Transverse colon (tissue), 4 donors: ENCODE measurements around the gene TMEM266. TPM values are rescaled to one million over a fixed set of nuclear protein-coding genes. Genes with fewer than 3 reads are reported as not detected.

Source experiments
- DNase-seq: peaks from one replicate; pipeline ENCODE4 v3.0.0-alpha.2; 2019
- H3K27ac ChIP-seq, 4 donors: fragments of 200-600 bp; sonication (generic); 2 replicates each; pipeline ENCODE4 v1.5.1; 2016 to 2018; ENCODE audit warnings: inconsistent platforms in 4 of 4
- H3K27me3 ChIP-seq: fragments of 200-600 bp; sonication (generic); 2 replicates; pipeline ENCODE4 v1.5.1; 2017; ENCODE audit warnings: inconsistent platforms
- H3K36me3 ChIP-seq, 4 donors: fragments of 200-600 bp; sonication (generic); 2 replicates each; pipeline ENCODE4 v1.5.1; 2017 to 2019; ENCODE audit warnings: inconsistent platforms in 4 of 4
- H3K4me1 ChIP-seq, 4 donors: fragments of 200-600 bp; sonication (generic); 2 replicates each; pipeline ENCODE4 v1.5.1; 2017 to 2020; ENCODE audit warnings: inconsistent platforms in 4 of 4
- H3K4me3 ChIP-seq, 4 donors: fragments of 200-600 bp; sonication (generic); 1 replicate in 1 of 4; 2 replicates in 3 of 4; pipeline versions ENCODE4 v1.5.1 to v1.6.1; 2017 to 2019; ENCODE audit warnings: inconsistent platforms in 4 of 4
- H3K9me3 ChIP-seq, 2 donors: fragments of 200-600 bp; sonication (generic); 2 replicates each; pipeline ENCODE4 v1.5.1; 2017 to 2019; ENCODE audit warnings: inconsistent platforms in 2 of 2
- EP300 ChIP-seq: sonication (generic); formaldehyde crosslinking; IDR thresholded peaks from one replicate; pipeline ENCODE4 v1.6.1; 2017; ENCODE audit warnings: antibody characterized with exemption, low read depth
- POLR2A ChIP-seq: fragments of 450-650 bp; IDR thresholded peaks from one replicate; pipeline ENCODE4 v1.6.1; 2016; ENCODE audit warnings: antibody characterized with exemption, mild to moderate bottlenecking, moderate library complexity
- POLR2AphosphoS5 ChIP-seq, 3 donors: sonication (generic); formaldehyde crosslinking; IDR thresholded peaks; one replicate each; pipeline ENCODE4 v1.6.1; 2016; ENCODE audit warnings: antibody characterized with exemption in 3 of 3
- WGBS, 2 donors: methylation state at CpG; one replicate each; pipeline ENCODE4 v1.1.5; 2018; ENCODE audit warnings: low coverage in 1 of 2; 5-methylcytosine and 5-hydroxymethylcytosine counted together
- in situ Hi-C, 4 donors: fragments of 200-750 bp; cut with MboI; loops; one replicate each; pipeline versions ENCODE4 v1.15.0 to v1.15.1; 2017; ENCODE audit warnings: low sequenced_read_pairs in 3 of 4, low pct_ligation_motif_present in 1 of 4, low pct_unique_long_range_greater_than_20kb in 1 of 4
- intact Hi-C: fragments of 100-400 bp; cut with DNase I; formaldehyde crosslinking; loops from one replicate; pipeline ENCODE4 v1.15.1; 2023; ENCODE audit warnings: low total_unique reads
- total RNA-seq, 4 donors: library from RNA; depleted of rRNA; stranded (reverse); fragments of >200 nt; gene quantifications; one replicate each; pipeline ENCODE4 v1.1.0, GENCODE V29; 2016
- TF ChIP-seq, protein P1 (sequence below), 5 experiments: fragments of 200-600 bp in 3 of 5; fragments of 450-650 bp in 2 of 5; sonication (generic) in 3 of 5; IDR thresholded peaks; 1 replicate in 2 of 5; 2 replicates in 3 of 5; pipeline ENCODE4 v1.5.1; 2016 to 2017; ENCODE audit warnings: antibody characterized with exemption in 5 of 5, inconsistent platforms in 3 of 5, mild to moderate bottlenecking in 2 of 5, moderate library complexity in 1 of 5

The TMEM266 gene
- total RNA-seq, 4 donors from 2014 or later, result 0.41 TPM; not detected in 3

DNA sequence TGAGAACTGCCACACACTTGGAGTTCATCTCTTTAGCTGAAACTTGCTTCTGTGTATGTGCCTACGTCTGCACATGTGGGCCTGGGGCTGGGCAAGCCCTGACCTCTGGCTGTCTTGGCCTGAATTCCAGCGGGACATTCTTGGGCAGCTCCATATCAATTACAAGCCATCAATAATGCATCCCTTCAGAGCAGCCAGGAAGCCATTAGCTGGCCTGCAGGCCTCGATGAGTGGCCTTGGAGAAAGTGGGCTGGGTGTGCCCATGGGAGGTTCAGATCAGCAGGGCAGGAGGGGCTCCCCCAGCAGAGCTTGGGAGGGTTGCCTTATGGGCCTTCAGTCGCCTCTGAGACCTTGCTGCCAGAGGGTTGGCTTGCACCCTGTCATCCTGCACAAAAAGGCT lies 127.4 kb downstream of the TMEM266 start:
- peaks cover 9 to 15% (median 11%) of the 10 kb centered on the region in 4 donors for H3K4me1 ChIP-seq
- in situ Hi-C loops, result loop anchor here in 2 of 4 donors (25.0 kb wide), 2 partner anchors 150 to 675 kb away; partner anchors contain the start of gene ISL2 (in 1 of the 2)
- intact Hi-C loops, result no loop called here
- TF ChIP-seq, protein P1, sequence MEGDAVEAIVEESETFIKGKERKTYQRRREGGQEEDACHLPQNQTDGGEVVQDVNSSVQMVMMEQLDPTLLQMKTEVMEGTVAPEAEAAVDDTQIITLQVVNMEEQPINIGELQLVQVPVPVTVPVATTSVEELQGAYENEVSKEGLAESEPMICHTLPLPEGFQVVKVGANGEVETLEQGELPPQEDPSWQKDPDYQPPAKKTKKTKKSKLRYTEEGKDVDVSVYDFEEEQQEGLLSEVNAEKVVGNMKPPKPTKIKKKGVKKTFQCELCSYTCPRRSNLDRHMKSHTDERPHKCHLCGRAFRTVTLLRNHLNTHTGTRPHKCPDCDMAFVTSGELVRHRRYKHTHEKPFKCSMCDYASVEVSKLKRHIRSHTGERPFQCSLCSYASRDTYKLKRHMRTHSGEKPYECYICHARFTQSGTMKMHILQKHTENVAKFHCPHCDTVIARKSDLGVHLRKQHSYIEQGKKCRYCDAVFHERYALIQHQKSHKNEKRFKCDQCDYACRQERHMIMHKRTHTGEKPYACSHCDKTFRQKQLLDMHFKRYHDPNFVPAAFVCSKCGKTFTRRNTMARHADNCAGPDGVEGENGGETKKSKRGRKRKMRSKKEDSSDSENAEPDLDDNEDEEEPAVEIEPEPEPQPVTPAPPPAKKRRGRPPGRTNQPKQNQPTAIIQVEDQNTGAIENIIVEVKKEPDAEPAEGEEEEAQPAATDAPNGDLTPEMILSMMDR (IDR thresholded peaks at IDR 0.05), result no peak
- TF ChIP-seq POLR2A, result no peak
- TF ChIP-seq POLR2AphosphoS5 (IDR thresholded peaks at IDR 0.05), result no peak
- TF ChIP-seq EP300, result no peak
- no peak for DNase-seq
- WGBS, 2 donors, result 56% methylated on average over 3 of the region's 4 CpGs; no CpG with 5 or more reads in 1 of the 2 donors
- H3K4me3 ChIP-seq, result no peak overlapping the region
- H3K9me3 ChIP-seq, result no peaks in the 10 kb centered on the region
- H3K27me3 ChIP-seq, result peaks cover 43% of the 10 kb centered on the region
- H3K27ac ChIP-seq, result no peak overlapping the region
- H3K36me3 ChIP-seq, result no peaks in the 10 kb centered on the region

- in situ Hi-C loops, result loop anchor here in 2 of 4 donors (25.0 kb wide), 2 partner anchors 148 to 673 kb away; partner anchors contain the start of gene ISL2 (in 1 of the 2)
- TF ChIP-seq POLR2A (no peak), EP300 (no peak), POLR2AphosphoS5 (IDR thresholded peaks at IDR 0.05) (no peak)
- TF ChIP-seq, protein P1 (IDR thresholded peaks at IDR 0.05), result no peak
- DNase-seq, result no peak
- no peak overlapping the region for H3K4me3 ChIP-seq
- H3K27me3 ChIP-seq, result peaks cover 46% of the 10 kb centered on the region
- H3K27ac ChIP-seq, result no peak overlapping the region
- no peaks in the 10 kb centered on the region for H3K9me3 ChIP-seq
- 50 to 58% methylated on average over 2 of the region's 2 CpGs for WGBS, 2 donors
- H3K36me3 ChIP-seq, result no peaks in the 10 kb centered on the region
- peaks cover 9 to 15% (median 11%) of the 10 kb centered on the region in 4 donors for H3K4me1 ChIP-seq
- intact Hi-C loops, result no loop called here
Observed at GRCh38 chr15:76189106-76189505, 129.3 kb downstream of the TMEM266 start.

DNA sequence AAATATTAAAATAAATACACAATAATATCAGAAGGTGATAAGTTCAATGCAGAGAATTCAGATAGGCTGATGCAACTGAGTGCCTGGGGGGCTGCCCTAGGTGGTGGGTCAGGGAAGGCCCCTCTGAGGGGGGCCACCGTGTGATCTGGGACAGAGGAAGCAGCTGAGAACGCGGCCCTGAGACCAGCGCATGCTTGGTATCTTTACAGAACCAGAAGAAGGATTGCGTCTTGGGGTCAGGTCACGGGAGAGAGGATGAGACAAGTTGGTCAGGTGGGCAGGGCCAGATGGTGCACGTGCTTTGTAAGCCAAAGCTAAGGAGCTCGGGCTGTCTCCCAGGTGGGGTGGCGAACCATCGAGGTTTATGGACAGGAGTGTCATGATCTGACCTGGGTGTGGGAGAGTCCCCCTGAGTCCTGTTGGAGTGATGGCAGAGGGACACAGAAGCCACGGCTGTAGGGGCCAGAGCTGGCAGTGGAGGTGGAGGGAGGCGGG lies 130.3 kb downstream of the TMEM266 start:
- 39 to 54% methylated on average over 5 to 12 of the region's 12 CpGs for WGBS, 2 donors
- intact Hi-C loops, result loop anchor here (10.0 kb wide), 1 partner anchor 145 kb away; the partner anchor contains the start of gene ISL2

More for the DNA sequence above, 130.3 kb downstream of the TMEM266 start:
- no peak overlapping the region for H3K27ac ChIP-seq
- DNase-seq, result no peak
- H3K4me3 ChIP-seq, result no peak overlapping the region
- H3K36me3 ChIP-seq, result no peaks in the 10 kb centered on the region
- H3K9me3 ChIP-seq, result no peaks in the 10 kb centered on the region
- in situ Hi-C loops, result loop anchor here in 2 of 4 donors (25.0 kb wide), 2 partner anchors 147 to 672 kb away; partner anchors contain the start of gene ISL2 (in 1 of the 2)
- TF ChIP-seq POLR2AphosphoS5 (IDR thresholded peaks at IDR 0.05) (no peak), POLR2A (no peak), EP300 (no peak)
- TF ChIP-seq, protein P1 (IDR thresholded peaks at IDR 0.05), result no peak
- peaks cover 41% of the 10 kb centered on the region for H3K27me3 ChIP-seq
- H3K4me1 ChIP-seq, result peaks cover 9 to 15% (median 11%) of the 10 kb centered on the region in 4 donors
